ENCODE data around the gene E2F1. TPM values are rescaled to one million over a fixed set of nuclear protein-coding genes. Genes with fewer than 3 reads are reported as not detected.

Gene E2F1
- total RNA-seq, 3 donors from 2014 or later: 0.33 to 2.2 (median 0.88) TPM

DNA sequence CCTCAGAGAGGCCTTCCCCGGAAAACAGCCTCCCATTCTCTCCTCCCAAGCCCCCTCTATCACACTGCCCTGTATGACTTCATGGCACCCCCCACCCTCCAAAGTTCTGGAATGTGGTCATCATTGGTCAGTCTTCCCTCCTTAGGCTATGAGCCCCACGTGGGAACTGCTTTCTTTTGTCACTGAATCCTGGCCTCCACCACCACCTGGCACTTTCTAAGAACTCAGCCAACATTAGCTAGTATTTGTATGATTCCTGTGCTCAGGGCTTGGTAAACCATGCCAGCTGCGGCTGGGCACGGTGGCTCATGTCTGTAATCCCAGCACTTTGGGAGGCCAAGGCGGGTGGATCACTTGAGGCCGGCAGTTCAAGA lies 8.4 kb upstream of the E2F1 start:
- intact Hi-C loops (cut with DNase I; ENCODE audit: low total_unique reads): no loop called here
- no peaks in the 10 kb centered on the region for H3K9me3 ChIP-seq
- H3K27ac ChIP-seq: peak overlapping the region in 1 of 2 donors; percentile 78
- H3K4me3 ChIP-seq: no peak overlapping the region
- no peaks in the 10 kb centered on the region for H3K4me1 ChIP-seq
- no peaks in the 10 kb centered on the region for H3K27me3 ChIP-seq
- no peak for DNase-seq (ENCODE audit: low spot score in 2 of 2)
- TF ChIP-seq POLR2A (IDR thresholded peaks at IDR 0.05) (no peak), CTCF (IDR thresholded peaks at IDR 0.05) (no peak), POLR2AphosphoS5 (IDR thresholded peaks at IDR 0.05) (no peak)
- no peaks in the 10 kb centered on the region for H3K36me3 ChIP-seq

DNA sequence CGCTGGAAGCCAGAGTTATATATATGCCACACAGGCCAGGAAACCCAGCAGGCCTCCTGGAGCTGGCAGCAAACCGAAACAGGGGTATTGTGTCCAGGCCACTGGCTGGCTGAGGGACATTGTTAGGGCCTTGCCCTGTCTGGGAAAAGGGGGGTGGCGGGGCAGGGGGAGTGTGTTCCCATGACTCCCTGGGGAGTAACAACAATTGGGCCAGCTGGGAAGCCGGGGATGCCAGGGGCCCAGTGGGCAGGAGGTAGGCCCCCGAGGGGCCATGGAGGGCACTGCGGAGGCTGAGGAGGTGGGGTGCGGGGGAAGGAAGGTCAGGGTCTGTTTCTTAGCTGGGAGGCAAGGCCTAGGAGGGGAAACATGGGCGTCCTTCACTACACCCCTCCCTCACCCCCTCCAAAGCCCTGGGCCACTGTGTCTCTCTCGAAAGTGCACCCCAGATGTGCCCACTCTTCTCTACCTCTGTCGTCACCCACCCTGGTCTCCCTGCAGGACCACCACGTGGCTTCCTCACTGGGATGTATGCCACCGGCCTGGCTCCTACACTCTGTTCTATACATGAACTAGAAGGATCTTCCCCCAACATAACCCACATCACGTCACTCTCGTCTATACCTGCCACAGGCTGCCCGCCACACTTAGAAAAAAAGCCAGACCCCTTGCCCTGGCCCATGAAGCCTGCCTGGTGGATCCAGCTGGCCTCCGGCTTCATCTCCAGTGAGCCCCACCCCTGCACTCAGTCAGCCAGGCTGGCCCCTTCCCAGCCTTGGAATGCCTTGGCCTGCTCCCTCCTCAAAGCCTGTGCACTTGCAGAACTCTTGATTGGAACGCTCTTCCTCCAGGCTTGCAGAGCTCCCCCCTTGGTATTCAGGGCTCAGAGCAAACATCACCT lies 7.8 kb upstream of the E2F1 start:
- Histone ChIP-seq H3K27me3 (no peaks in the 10 kb centered on the region), H3K4me1 (no peaks in the 10 kb centered on the region), H3K27ac (peak overlapping the region in 1 of 2 donors; percentile 78), H3K9me3 (no peaks in the 10 kb centered on the region), H3K4me3 (no peak overlapping the region), H3K36me3 (no peaks in the 10 kb centered on the region)
- no peak for DNase-seq (ENCODE audit: low spot score in 2 of 2)
- intact Hi-C loops (cut with DNase I; ENCODE audit: low total_unique reads): no loop called here
- TF ChIP-seq POLR2AphosphoS5 (IDR thresholded peaks at IDR 0.05): no peak
- no peak for TF ChIP-seq CTCF (IDR thresholded peaks at IDR 0.05)
- TF ChIP-seq POLR2A (IDR thresholded peaks at IDR 0.05): no peak

GRCh38 chr20:33693289-33693688 lies 7.1 kb upstream of the E2F1 start:
- Histone ChIP-seq H3K4me3 (no peak overlapping the region), H3K27me3 (no peaks in the 10 kb centered on the region), H3K4me1 (no peaks in the 10 kb centered on the region), H3K9me3 (no peaks in the 10 kb centered on the region), H3K36me3 (no peaks in the 10 kb centered on the region), H3K27ac (no peak overlapping the region)
- no peak for DNase-seq (ENCODE audit: low spot score in 2 of 2)
- TF ChIP-seq CTCF (IDR thresholded peaks at IDR 0.05) (no peak), POLR2A (IDR thresholded peaks at IDR 0.05) (no peak), POLR2AphosphoS5 (IDR thresholded peaks at IDR 0.05) (no peak)
- intact Hi-C loops (cut with DNase I; ENCODE audit: low total_unique reads): no loop called here

DNA sequence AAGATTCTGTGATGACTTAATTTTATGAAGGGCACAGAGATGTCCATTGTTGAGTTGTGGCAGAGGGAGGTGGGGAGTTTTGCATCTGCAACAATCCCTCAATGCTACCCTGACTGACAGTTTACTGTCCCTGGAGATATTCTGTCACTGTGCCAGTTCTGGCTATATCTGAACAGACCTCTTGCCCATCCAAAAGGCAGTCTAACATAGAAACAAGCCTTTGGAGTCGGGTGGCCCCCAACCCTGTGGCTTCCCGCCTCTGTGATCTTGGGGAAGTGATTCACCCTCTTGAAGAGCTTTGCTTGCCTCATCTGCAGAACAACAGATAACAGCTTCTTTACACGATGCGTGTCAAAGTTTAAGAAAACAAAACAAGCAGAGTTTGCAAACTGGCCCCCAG lies 3.8 kb upstream of the E2F1 start:
- Histone ChIP-seq H3K27me3 (no peaks in the 10 kb centered on the region), H3K36me3 (no peaks in the 10 kb centered on the region), H3K4me1 (peaks cover 6 to 8% of the 10 kb centered on the region in 2 donors), H3K4me3 (no peak overlapping the region), H3K9me3 (no peaks in the 10 kb centered on the region), H3K27ac (no peak overlapping the region)
- DNase-seq (ENCODE audit: low spot score in 2 of 2): no peak
- intact Hi-C loops (cut with DNase I; ENCODE audit: low total_unique reads): no loop called here
- TF ChIP-seq POLR2A (IDR thresholded peaks at IDR 0.05) (no peak), POLR2AphosphoS5 (IDR thresholded peaks at IDR 0.05) (no peak), CTCF (IDR thresholded peaks at IDR 0.05) (no peak)

DNA sequence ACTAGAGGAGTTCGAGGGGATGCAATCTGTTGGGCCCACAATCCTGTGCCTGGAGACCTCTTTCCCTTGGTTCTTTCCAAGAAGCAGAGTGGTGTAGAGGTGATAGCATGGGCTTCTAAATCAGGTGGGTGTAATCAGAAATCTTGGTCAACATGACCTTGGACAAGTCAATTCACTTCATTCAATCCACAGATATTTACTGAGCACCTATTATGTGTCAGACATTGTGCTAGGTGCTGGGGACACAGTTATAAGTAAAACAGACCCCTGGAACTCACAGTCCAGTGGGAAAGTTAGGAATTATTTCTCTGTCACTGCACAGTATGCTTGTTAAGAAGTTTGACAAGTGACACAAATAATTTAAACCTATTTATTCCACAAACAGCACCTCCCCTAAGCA lies 3.3 kb upstream of the E2F1 start:
- Histone ChIP-seq H3K9me3 (no peaks in the 10 kb centered on the region), H3K27me3 (no peaks in the 10 kb centered on the region), H3K4me1 (peaks cover 6 to 8% of the 10 kb centered on the region in 2 donors), H3K4me3 (no peak overlapping the region), H3K36me3 (no peaks in the 10 kb centered on the region), H3K27ac (no peak overlapping the region)
- intact Hi-C loops (cut with DNase I; ENCODE audit: low total_unique reads): no loop called here
- DNase-seq (ENCODE audit: low spot score in 2 of 2): no peak
- TF ChIP-seq POLR2AphosphoS5 (IDR thresholded peaks at IDR 0.05) (no peak), CTCF (IDR thresholded peaks at IDR 0.05) (no peak), POLR2A (IDR thresholded peaks at IDR 0.05) (no peak)
